K562 (cell line): Measurements from ENCODE around the gene NPAS3.

Experiments used
- BHLHE40 ChIP-seq: IDR thresholded peaks from 2 replicates; pipeline ENCODE4 v1.6.1; 2011; ENCODE audit warnings: low read length, improper control_type of control experiment
- CCAR2 ChIP-seq: fragments of 200-400 bp; formaldehyde crosslinking; IDR thresholded peaks from 2 replicates; pipeline ENCODE4 v1.6.1; 2017; ENCODE audit warnings: mild to moderate bottlenecking, low read depth, low read length
- CEBPB ChIP-seq: fragments of 450-650 bp; IDR thresholded peaks from 2 replicates; pipeline ENCODE4 v1.6.1; 2016; ENCODE audit warnings: missing genetic modification characterization, missing compliant biosample characterization
- CTCF ChIP-seq, 3 experiments: IDR thresholded peaks in 2 of 3; conservative IDR thresholded peaks in 1 of 3; 2 replicates each; pipeline ENCODE4 v1.5.1; 2011 to 2012; ENCODE audit warnings: low read length in 3 of 3, mild to moderate bottlenecking in 3 of 3, control low read depth in 2 of 3, improper control_type of control experiment in 1 of 3, inconsistent platforms in 1 of 3, low read depth in 1 of 3, mixed read lengths in 1 of 3, moderate library complexity in 1 of 3; ENCODE audit not compliant: insufficient read depth in 2 of 3
- JUNB ChIP-seq: fragments of 450-650 bp; formaldehyde crosslinking; conservative IDR thresholded peaks from 2 replicates; pipeline ENCODE4 v1.4.0; 2020; ENCODE audit warnings: mild to moderate bottlenecking
- RBBP5 ChIP-seq: fragments of 200-600 bp; sonication (generic); IDR thresholded peaks from 2 replicates; pipeline ENCODE4 v1.6.1; 2012; ENCODE audit warnings: borderline replicate concordance, mild to moderate bottlenecking, low read length, control low read depth, inconsistent platforms; ENCODE audit not compliant: insufficient read depth, poor library complexity, severe bottlenecking
- TBL1XR1 ChIP-seq, 2 experiments: IDR thresholded peaks; 2 replicates each; pipeline ENCODE4 v1.6.1; 2012; ENCODE audit warnings: improper control_type of control experiment in 2 of 2, low read length in 2 of 2, mild to moderate bottlenecking in 1 of 2
- ZBED1 ChIP-seq: IDR thresholded peaks from 2 replicates; pipeline ENCODE4 v1.6.1; 2014
- ZNF384 ChIP-seq: IDR thresholded peaks from 2 replicates; pipeline ENCODE4 v1.6.1; 2012; ENCODE audit warnings: low read depth, low read length, improper control_type of control experiment
- ZNF830 ChIP-seq: fragments of 250-450 bp; sonication (Bioruptor Pico); IDR thresholded peaks from 2 replicates; pipeline ENCODE4 v1.5.0; 2021; ENCODE audit warnings: mild to moderate bottlenecking

- no peak for TF ChIP-seq JUNB (CRISPR knock-in tag)
- no peak for TF ChIP-seq TBL1XR1 (IDR thresholded peaks at IDR 0.05; ENCODE audit: low read length in 2 of 2)
- no peak for TF ChIP-seq ZNF384
- TF ChIP-seq BHLHE40 = no peak
- no peak for TF ChIP-seq ZNF830 (CRISPR knock-in tag)
- no peak for TF ChIP-seq CEBPB (tag)
- no peak for TF ChIP-seq RBBP5
- no peak for TF ChIP-seq CTCF (IDR thresholded peaks at IDR 0.05 in 2 of 3, conservative IDR thresholded peaks at IDR 0.05 in 1 of 3; ENCODE audit: insufficient read depth in 2 of 3, low read depth in 1 of 3, low read length in 3 of 3)
- TF ChIP-seq ZBED1 = no peak
- no peak for TF ChIP-seq CCAR2
These were observed 585.6 kb downstream of the NPAS3 start for GRCh38 chr14:33524244-33524643.
